ENCODE measurements around the gene CLEC11A.

CLEC11A gene

DNA sequence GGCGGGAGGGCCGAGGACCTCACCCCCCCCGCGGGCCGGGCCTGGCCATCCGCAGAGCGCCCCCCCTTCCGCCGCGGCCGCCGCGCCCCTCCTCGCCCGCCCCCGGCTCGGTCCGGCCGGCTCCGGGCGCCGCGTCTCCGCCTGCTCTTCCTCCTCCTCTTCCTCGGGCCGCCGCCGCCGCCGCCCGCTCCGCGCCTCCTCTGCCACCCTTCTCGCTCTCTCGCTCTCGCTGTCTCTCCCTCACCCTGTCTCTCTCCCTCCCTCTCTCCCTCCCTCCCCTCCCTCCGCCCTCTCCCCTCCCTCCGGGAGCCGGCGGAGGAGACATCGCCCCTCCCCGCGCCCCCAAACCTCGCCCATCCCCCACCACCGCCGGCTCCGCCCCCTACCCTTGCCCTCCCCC, 3.6 kb upstream of the CLEC11A start, which contains the start of gene SHANK1:
TSS of gene SHANK1 (minus strand) at position 237 of the 400 bp plus-strand sequence. CDS start 2,883 bp downstream, outside the sequence.
- DNase-seq (ENCODE audit: low read depth, low spot score): no peak
- ChIA-PET CTCF (no interaction called here), POLR2A (no interaction called here)
- TF ChIP-seq, protein P1, sequence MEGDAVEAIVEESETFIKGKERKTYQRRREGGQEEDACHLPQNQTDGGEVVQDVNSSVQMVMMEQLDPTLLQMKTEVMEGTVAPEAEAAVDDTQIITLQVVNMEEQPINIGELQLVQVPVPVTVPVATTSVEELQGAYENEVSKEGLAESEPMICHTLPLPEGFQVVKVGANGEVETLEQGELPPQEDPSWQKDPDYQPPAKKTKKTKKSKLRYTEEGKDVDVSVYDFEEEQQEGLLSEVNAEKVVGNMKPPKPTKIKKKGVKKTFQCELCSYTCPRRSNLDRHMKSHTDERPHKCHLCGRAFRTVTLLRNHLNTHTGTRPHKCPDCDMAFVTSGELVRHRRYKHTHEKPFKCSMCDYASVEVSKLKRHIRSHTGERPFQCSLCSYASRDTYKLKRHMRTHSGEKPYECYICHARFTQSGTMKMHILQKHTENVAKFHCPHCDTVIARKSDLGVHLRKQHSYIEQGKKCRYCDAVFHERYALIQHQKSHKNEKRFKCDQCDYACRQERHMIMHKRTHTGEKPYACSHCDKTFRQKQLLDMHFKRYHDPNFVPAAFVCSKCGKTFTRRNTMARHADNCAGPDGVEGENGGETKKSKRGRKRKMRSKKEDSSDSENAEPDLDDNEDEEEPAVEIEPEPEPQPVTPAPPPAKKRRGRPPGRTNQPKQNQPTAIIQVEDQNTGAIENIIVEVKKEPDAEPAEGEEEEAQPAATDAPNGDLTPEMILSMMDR (IDR thresholded peaks at IDR 0.05; ENCODE audit: insufficient read depth, low read length, missing control alignments): no peak
- H3K4me3 ChIP-seq (ENCODE audit: low read depth, low read length): peak within 1 kb of the TSS; percentile 62

DNA sequence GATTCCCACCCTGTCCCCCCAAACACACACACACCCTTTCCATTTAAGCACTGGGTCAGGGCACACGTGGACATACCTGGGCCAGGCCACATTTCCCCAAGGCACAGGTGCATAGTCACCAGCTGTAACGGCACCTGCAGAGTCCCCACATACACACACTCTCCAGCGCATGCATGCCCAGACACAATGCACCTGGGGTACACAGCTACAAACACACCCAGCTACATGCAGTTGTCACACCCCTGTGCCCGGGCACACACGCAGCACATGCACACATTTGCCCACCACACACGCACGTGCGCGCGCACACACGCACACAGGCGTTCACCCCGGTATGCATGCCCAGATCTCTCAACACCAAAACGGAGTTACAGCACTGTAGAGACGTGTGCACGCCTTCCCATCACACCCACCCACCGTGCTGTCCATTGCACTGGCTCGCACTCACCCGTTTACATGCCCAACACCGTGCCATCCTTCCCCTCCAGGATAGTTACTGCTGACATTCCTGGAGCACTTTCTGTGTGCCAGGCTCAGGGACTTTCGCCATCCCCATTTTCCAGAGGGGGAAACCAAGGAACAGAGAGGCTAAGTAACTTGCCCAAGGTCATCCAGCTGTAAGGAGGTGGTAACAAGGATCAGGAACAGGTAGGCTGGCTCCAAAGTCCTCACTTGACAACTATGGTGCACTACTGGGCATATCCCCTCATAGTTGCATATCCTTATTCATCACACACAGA, 2.8 kb upstream of the CLEC11A start:
- POLR2A ChIA-PET: interaction anchor here (0.6 to 1.2 kb wide), 2 partner anchors 9 to 10 kb away, joined by 5 to 6 read pairs; no protein-coding TSS in a partner anchor
- DNase-seq (ENCODE audit: low read depth, low spot score): no peak
- CTCF ChIA-PET: interaction anchor here (1.0 to 5.5 kb wide), 3 partner anchors 16 to 63 kb away, joined by 7 to 61 read pairs (median 15); no protein-coding TSS in a partner anchor

DNA sequence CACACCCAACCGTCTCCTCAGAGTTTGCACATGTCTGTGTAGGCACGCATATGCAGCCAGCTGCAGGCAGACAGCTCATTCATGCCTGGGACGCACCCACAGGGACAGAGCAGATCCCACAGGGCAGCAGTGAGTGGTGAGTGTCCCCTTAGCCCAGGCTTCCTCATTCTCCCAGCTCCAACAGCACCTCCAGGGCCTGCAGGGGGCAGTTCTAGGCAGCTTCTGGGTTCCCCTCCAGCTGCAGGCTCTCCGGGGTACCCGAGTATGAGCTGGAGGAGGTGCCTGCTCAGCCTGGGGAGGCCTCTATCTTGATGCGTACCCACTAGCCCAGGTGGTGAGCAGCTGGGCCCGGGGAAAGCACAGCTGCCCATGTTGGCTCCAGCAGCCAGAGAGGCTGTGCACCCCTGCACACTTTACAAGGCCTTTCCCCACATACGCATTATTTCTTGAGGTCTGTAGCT, 2.2 kb upstream of the CLEC11A start:
- no peak for DNase-seq (ENCODE audit: low read depth, low spot score)
- ChIA-PET POLR2A (interaction anchor here (0.6 to 1.2 kb wide), 2 partner anchors 9 to 10 kb away, joined by 5 to 6 read pairs; no protein-coding TSS in a partner anchor), CTCF (interaction anchor here (1.0 to 5.5 kb wide), 3 partner anchors 16 to 63 kb away, joined by 7 to 61 read pairs (median 15); no protein-coding TSS in a partner anchor)
- TF ChIP-seq, protein P1 (IDR thresholded peaks at IDR 0.05; ENCODE audit: insufficient read depth, low read length, missing control alignments): peak; percentile 20
- H3K4me3 ChIP-seq (ENCODE audit: low read depth, low read length): peak overlapping the region; percentile 23; the same call in 1 of the 2 replicates

More for the DNA sequence above, 2.8 kb upstream of the CLEC11A start:
- TF ChIP-seq, protein P1 (IDR thresholded peaks at IDR 0.05; ENCODE audit: insufficient read depth, low read length, missing control alignments): no peak
- peak overlapping the region; percentile 23 for H3K4me3 ChIP-seq (ENCODE audit: low read depth, low read length)

DNA sequence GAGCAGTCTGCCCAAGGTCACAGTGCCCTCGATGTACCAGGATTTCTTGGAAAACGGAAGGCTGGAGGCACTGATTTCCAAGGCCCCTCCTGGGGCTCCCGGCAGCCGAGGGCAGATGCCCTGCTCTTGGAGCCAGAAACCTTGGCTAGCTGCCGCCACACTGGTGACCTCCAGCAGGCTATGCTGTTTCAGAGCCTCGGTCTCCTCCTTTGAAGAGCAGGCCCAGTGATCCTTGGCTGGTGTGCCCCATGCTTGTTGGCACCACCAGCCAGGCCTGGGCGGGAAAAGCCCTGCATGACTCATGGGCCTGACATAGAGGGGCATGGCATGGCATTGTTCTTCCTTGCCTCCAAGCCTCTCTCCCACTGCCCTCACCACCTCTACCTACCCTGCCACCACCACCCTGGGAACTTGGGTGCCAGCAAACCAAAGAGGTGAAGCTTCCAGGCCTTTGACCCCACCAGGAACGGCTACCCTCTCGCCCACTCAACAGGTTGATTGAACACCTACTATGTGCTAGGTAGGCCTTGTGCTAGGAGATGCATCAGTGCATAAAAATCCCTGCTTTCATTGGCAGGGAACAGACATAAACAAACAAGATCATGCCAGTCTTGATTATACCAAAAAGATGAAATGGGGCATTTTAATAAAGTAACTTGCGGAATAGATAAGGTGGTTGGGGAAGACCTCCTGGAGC, 1.6 kb upstream of the CLEC11A start:
- ChIA-PET CTCF (interaction anchor here (1.0 to 5.5 kb wide), 6 partner anchors 9 to 211 kb away, joined by 3 to 61 read pairs (median 15); partner anchors contain the start of gene JOSD2), POLR2A (no interaction called here)
- DNase-seq (ENCODE audit: low read depth, low spot score): no peak
- TF ChIP-seq, protein P1 (IDR thresholded peaks at IDR 0.05; ENCODE audit: insufficient read depth, low read length, missing control alignments): no peak
- peak overlapping the region; percentile 92 for H3K4me3 ChIP-seq (ENCODE audit: low read depth, low read length)

DNA sequence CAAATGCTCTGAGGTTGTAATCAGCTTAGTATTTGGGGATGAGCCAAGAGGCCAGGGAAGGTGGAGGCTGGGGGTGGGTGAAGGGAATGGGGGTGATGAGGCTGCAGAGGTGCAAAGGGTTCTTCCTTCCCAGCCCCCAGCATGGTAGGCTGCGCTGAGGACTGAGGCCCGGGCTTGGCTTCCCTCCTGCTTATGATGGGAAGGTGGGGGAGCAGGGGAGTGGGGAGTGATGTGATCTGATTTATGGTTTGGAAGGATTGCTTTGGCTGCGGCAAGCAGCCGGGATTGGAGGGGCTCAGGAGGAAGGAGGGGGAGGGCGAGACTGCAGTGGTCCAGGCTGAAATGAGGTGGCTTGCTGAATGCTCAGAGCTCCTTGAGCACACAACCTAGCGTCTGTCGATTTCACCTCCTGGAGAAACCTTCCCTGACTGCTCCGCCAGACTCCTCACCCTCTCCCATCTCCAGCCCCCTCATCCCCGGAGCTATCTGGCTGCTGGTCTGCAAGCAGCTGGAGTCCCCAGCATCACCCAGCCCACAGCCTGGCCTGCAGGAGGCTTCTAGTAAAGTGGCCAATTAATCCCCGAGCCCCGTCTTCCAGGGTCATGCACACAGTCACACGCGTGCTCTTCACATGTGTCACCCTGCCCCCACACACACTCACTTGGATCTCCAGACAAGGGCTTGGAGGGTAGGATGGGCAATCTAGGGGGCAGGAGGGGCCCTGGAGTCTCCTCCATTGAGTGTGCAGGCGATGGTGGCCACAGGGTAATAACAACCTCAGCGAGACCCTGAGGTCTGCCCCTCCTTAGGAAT, 757 bp upstream of the CLEC11A start:
- TF ChIP-seq, protein P1 (IDR thresholded peaks at IDR 0.05; ENCODE audit: insufficient read depth, low read length, missing control alignments): no peak
- ChIA-PET CTCF (interaction anchor here (0.8 to 5.5 kb wide), 7 partner anchors 10 to 212 kb away, joined by 3 to 61 read pairs (median 15); partner anchors contain the start of gene JOSD2), POLR2A (interaction anchor here (0.7 to 0.9 kb wide), 3 partner anchors 8 to 81 kb away, joined by 3 to 5 read pairs (median 3); no protein-coding TSS in a partner anchor)
- DNase-seq (ENCODE audit: low read depth, low spot score): no peak
- H3K4me3 ChIP-seq (ENCODE audit: low read depth, low read length): peak overlapping the region; percentile 92
